Neural cell (in vitro differentiated cells): ENCODE data around the gene CALCR.

Source experiments
- MXI1 ChIP-seq: fragments of 450-650 bp; conservative IDR thresholded peaks from 2 replicates; pipeline ENCODE4 v1.6.1; 2014; ENCODE audit warnings: antibody characterized with exemption, mild to moderate bottlenecking; ENCODE audit not compliant: poor library complexity, severe bottlenecking
- RAD21 ChIP-seq: fragments of 450-650 bp; conservative IDR thresholded peaks from 2 replicates; pipeline ENCODE4 v1.6.1; 2014; ENCODE audit warnings: antibody characterized with exemption, mild to moderate bottlenecking, moderate library complexity
- SMC3 ChIP-seq: fragments of 450-650 bp; conservative IDR thresholded peaks from 2 replicates; pipeline ENCODE4 v1.6.1; 2014; ENCODE audit warnings: antibody characterized with exemption, mild to moderate bottlenecking, moderate library complexity; ENCODE audit not compliant: poor library complexity
- TF ChIP-seq, protein P1 (sequence below): fragments of 450-650 bp; IDR thresholded peaks from 2 replicates; pipeline ENCODE4 v1.5.1; 2014; ENCODE audit warnings: antibody characterized with exemption, mild to moderate bottlenecking, moderate library complexity; ENCODE audit not compliant: poor library complexity, severe bottlenecking

DNA sequence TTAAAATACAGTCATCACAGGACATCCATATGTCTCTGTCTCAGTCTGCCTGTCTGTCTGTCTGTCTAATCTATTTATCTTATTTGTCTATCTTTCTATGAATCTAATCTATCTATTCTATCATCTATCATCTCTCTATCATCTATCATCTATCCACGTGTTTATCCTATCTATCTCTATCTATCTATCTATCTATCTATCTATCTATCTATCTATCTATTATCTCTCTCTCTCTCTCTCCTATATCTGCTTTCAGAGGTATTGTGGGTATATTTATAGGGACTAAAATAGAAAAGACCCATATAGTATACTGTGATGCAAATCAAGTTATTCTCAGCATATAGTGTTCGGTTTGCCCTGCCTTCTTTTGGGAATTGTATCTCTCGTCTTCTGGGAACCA is 174.9 kb downstream of the CALCR start:
- TF ChIP-seq, protein P1, sequence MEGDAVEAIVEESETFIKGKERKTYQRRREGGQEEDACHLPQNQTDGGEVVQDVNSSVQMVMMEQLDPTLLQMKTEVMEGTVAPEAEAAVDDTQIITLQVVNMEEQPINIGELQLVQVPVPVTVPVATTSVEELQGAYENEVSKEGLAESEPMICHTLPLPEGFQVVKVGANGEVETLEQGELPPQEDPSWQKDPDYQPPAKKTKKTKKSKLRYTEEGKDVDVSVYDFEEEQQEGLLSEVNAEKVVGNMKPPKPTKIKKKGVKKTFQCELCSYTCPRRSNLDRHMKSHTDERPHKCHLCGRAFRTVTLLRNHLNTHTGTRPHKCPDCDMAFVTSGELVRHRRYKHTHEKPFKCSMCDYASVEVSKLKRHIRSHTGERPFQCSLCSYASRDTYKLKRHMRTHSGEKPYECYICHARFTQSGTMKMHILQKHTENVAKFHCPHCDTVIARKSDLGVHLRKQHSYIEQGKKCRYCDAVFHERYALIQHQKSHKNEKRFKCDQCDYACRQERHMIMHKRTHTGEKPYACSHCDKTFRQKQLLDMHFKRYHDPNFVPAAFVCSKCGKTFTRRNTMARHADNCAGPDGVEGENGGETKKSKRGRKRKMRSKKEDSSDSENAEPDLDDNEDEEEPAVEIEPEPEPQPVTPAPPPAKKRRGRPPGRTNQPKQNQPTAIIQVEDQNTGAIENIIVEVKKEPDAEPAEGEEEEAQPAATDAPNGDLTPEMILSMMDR = no peak
- TF ChIP-seq MXI1 = no peak
- no peak for TF ChIP-seq RAD21
- no peak for TF ChIP-seq SMC3
